Stimulated activated CD4-positive, alpha-beta T cell treated with anti-CD3 and anti-CD28 coated beads, Interleukin-4, amount 100 ng/mL, for 4 hours (primary cell): Measurements from ENCODE around the gene TMC8.
"Not testable (repeated sequence)": the region's sequence is repeated elsewhere in the genome, so short reads cannot be mapped to it uniquely, and the experiment has no call there.

Experiments used
- DNase-seq, 2 experiments: peaks; one replicate each; pipeline ENCODE4 v3.0.0-alpha.2; 2020

TMC8 gene

DNA sequence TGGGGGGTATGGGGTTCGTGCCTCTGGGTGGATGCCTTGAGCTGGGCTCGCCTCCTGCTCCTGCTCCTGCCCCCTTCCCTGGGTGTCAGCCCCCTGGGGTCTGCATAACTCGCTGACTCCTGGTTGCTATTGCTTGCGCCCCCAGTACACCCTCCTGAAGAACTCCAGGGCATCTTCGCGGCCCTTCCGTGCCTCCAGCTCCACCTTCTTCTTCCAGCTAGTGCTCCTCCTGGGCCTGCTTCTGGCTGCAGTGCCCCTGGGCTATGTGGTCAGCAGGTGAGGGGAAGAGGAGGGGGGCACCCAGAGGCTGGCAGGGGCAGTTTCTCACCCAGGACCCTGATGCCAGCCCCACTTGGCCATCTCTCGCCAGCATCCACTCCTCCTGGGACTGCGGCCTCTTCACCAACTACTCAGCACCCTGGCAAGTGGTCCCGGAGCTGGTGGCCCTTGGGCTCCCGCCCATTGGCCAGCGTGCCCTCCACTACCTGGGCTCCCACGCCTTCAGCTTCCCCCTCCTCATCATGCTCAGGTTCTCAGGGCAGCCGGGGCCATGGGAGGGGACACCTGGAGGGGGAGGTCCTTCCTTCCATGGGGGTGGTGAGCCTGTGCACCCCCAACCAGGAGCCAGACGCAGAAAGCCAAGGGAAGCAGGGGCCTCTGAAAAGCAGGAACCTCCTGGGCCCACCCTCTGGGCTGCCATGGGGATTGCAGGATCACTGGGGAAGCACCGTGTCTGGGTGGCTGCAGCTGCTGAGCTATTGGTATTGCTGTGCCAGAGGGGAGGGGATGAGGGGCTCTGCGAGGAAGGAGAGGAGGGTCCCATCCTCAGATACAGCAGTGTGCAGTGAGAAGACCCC lies 7.9 kb downstream of the TMC8 start:
- DNase-seq, result no peak

DNA sequence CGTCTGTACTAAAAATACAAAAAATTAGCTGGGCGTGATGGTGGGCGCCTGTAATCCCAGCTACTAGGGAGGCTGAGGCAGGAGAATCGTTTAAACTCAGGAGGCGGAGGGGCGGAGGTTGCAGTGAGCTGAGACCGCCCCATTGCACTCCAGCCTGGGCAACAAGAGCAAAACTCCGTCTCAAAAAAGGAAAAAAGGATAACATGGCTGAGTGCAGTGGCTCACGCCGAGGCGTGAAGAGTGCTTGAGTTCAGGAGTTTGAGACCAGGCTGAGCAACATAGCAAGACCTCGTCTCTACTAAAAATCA lies 9.2 kb downstream of the TMC8 start:
- DNase-seq, result not testable (repeated sequence)

DNA sequence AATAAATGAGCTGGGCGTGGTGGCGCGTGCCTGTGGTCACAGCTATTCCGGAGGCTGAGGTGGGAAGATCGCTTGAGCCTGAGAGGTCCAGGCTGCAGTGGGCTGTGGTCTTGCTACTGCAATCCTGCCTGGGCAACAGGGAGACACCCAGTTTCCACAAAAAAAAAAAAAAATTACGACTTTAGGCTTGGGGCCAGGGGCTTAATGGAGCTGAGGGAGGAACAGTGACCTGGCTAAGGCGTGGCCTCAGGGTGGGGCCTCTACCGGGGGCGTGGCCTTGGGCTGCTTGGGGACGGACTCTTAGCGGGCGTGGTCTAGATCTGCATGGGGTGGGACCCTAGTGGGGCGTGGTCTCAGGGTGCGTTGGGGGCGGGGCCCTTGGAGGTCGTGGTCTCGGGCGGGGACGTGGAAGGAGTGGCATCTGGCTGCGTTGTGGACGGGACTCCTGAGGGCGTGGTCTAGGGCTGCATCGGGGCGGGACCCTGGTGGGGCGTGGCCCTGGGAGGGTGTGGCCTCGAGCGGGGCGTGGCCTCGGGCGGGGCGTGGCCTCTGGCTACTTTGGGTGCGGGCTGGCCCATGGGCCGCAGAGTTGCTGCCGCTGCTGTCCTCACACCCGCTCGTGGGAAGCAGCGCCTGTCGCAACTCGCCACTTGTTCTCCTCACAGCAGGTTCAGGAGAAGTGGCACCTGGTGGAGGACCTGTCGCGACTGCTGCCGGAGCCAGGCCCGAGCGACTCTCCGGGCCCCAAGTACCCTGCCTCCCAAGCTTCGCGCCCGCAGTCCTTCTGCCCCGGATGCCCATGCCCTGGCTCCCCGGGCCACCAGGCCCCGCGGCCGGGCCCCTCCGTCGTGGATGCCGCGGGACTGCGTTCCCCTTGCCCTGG lies 9.8 kb downstream of the TMC8 start:
- DNase-seq, result peak; percentile 85 to 90

DNA sequence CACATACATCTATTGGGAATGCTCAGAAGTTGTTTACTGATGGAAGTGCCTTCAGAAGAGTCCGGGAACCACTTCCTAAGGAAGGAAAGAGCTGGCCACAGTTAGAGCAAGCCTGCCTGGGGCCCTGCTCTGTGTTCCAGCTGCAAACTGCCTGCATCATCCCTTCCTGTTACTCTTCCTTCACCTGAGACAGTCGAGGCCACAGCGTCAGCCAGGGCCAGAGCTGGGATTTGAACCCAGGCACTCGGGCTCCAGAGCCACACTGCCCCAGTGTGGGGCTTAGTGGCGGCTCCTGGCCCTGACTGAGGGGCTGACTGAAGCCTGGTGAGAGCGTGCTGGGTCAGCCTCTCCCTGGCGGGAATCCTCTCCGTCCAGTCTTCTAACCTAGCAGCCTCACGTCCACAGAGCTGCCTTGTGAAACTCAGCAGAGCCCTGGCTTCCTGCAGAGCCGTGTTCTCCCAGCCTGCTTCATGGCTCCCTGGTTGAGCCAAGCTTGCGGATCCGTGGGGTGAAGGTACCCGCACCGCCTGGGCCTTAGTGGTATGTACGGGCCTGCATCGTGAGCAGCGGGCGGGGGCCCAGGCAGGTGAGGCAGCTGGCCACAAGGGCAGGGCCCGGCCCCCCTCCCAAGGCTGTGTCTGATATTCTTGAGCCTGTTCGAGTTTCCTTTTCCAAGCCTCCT lies 11.0 kb downstream of the TMC8 start:
- no peak for DNase-seq

DNA sequence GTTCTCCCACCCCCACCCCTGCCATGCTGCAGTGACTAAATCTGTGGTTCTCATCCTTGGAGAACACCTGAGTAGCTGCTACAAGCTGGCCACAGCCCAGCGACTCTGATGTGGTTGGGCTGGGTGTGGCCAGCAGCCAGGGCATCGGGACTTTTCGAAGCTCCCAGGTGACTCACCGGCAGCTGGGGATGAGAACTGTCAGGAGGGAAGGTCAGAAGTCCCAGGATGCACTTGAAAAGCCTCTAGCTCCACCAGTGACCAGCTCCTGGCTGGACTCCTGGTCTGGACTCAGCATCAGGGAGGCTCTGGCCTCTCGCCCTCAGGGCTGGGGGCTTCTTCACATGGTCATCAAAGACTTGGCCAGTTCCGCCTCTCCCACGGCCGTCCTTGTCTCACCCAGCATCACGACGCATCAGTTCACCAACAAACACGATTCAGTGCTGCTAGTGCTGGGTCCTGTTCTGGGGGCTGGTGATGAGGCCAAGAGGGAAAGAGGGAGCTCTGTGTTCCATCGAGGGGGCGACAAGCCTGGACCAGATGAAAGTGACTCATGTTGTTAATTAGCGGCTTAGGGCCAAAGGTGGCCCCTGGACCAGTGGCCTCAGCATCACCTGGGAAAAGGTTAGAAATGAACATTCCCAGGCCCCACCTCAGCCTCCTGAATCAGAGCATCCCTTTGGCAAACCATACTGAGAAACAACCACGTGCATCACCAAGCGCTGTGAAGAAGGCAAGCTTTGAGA lies 11.7 kb downstream of the TMC8 start:
- no peak for DNase-seq

DNA sequence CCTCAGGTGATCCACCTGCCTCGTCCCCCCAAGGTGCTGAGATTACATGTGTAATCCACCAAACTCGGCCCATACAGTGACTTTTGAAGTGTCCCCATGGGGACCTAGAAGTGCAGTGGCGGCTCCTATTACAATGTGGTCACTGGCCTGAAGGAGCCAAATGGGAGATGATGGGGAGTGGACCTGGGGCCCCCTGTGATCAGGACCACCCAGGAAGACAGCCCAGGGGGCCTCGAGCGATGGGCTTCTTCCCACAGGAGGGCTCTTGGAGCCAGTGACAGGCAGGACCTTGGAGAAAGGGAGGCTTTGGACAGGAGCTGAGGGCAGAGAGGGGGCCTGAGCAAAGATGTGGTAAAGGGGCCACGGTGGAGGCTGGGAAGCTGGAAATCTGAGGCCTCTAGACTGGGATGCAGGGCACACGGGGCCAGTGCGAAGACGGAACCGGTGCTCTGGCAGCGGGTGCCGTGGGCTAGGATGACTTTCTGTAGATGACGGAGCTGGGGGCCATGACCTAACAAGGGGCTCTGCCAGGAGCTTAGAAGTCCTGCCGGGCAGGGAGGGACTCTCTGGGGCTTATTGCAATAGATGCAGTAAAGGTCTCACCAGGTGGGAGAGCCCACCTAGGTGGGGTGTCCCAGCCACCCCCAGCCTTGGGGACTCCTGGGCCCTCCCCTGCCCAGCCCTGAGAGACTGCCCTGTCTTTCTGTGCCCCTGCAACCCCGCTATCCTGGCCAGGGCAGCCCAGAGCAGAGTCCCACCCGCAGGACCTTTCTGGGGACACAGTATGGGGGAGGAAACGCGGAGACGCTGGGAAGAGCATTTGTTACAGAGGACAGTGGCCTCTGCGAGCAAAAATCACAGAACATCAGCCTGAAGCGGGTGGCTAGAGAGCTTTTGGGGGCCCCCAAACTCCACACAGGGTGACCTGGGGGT lies 12.9 kb downstream of the TMC8 start:
- DNase-seq, result no peak

DNA sequence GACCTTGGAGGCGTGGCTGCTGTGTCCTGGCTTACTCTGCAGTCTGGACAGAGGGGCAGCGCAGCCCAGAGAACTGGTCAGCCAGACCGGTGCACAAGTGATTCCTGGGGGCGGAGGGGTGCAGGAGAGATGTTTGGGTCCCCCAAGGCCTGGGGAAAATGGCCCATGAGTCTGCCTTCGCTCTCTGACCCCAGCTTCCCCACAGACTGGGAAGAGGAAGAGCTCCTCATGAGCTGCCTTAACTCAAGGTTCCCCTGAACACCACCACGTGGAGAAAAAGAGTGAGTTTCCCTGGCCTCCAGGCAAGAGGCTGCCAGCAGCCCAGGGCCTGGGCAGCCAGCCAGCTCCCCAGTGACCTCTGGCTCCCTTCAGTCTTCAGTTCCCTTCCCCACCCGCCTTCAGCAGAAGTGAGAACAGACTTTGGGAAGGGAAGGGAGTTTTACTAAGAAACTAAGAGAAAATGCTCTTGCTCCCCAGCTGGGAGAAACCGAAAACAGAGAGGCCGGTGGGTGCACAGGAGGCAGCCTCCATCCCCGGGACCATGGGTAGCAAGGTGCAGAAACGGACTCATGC lies 13.7 kb downstream of the TMC8 start:
- no peak for DNase-seq

DNA sequence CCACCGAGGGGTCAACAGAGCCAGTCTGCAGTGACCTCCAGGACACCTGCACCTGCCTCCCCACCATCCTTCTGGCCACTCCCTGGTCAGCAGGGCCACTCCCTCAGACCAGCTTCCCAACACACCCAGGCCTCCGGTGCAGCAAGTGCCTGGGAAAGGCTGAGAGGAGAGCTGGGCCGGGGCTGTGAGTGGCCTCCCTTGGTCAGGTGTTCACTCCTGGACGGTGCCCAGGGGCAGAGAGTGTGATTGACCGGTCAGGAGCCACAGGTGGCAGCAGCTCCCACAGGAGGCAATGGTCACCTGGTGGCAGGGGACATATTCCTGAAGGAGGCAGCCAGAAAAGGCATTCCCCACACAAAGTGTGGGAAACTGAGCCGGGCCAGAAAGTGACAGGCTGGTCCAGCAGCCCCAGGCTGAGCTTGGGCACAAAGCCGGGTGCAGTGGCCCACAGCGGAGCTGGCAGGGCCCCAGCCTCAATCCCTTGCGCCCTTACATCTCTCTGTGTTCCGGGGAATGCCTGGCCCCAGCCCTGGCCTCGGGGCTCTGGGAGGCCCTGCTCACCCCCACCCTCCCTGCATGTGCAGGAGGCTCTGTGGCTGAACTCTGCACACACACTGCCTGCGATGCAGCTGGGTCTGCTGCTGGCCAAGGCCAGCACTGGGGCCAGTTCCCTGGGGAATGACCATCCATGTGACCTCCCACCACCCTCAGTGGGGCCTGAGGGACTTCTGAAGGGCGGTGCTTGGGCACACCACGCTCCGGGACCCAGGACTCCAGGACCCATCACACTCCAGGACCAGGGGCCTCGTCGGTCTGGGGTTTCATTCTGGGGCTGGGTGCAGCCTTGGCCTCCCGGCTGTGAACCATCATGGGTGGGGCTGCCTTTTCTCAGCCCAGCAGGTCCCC lies 14.4 kb downstream of the TMC8 start:
- DNase-seq, result no peak

DNA sequence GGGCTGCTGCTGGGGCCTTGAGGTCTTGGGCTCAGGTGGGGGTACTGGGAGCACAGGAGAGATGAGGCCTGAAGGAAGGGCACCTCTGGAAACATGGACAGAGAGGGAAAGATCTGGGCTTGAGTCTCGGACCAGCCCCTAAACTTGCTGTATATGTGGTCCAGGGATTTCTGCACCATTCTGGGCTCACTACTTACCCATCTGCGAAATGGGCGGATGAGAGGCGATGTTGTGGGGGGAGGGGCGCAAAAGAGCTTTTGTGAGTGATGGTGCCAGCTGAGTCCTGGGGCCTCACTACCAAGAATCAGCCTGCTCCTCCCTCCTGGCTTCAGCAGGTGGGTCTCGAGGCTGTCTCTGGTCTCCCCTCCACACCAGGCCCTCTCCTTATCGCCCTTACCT lies 15.9 kb downstream of the TMC8 start:
- DNase-seq, result no peak

DNA sequence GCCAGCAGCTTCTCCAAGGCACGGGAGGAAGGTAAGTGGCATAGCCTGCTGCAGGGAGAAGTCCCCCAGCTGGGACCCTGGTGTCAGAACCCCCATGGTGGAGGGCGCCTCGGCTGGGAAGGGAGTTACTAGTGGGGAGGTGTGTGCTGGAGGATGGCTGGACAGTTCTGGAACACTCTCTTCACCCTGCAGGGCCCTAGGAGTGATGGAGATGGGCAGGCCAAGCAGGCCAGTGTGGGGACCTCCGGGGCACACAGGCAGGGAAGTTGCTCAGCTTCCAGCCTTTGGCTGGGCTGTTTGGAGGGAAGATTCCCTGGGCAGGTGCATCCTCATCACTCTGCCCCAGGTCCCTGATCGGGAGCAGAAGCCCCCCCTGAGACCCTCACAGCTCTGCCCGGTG lies 16.3 kb downstream of the TMC8 start:
- DNase-seq, result no peak

DNA sequence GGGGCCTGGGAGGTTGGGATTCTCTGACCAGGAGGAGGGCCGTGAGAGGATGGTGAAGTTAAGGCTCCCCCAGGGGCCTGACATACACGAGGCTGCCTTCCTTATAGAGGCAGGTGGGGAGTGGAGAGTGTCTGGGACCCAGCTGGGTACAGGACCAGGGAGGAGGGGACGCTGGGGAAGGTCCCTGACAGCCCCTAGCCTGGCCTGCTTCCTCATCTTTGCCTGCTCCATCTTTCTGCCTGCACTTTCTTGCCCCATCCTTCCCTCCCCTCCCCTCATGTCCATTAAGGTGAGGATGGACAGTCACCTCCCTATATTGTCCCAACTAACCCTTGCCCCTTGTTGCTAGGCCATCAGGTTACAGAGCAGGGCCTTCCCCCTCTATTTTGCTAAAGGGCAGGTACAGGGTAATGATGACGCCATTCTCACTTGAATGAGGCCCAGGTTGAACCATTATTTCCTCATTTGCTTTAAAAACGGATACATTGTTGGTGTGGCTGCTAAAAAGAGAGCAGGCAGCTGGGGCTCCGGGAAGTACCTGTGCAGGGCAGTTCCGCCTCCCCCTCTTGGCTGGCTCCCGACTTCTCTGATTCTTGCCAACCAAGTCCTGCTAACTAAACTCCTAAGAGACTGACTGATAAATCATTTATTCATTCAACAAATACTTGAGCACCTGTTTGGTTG lies 16.9 kb downstream of the TMC8 start:
- no peak for DNase-seq

DNA sequence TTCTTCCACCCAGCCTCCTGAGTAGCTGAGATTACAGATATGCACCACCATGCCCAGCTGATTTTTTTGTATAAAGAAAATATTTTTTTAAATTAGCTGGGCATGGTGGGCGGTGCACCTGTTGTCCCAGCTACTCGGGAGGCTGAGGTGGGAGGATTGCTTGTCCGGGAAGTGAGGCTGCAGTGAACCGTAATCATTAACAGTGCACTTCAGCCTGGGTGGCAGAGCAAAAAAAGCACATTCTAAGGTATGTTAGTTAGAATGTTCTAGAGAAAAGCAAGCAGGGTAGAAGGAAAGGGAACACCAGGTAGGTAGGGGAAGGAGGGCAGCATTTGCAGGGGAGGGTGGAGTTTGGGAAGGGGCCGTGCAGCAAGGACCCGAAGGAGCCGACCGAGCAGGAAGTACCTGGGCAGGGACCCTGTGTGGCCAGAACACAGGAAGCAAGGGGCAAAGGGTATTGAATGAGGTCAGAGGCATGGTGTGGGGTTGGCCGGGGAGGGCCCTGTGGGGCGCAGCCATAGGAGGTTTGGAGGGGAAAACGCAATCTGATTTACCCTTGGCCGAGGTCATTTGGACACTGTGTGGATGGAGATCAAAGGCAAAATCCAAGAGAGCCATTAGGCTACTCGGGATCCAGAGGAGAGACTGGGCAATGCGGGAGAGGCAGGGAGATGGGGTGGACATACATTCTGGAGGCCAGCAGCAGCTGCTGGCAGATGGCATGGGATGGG lies 17.9 kb downstream of the TMC8 start:
- no peak for DNase-seq

DNA sequence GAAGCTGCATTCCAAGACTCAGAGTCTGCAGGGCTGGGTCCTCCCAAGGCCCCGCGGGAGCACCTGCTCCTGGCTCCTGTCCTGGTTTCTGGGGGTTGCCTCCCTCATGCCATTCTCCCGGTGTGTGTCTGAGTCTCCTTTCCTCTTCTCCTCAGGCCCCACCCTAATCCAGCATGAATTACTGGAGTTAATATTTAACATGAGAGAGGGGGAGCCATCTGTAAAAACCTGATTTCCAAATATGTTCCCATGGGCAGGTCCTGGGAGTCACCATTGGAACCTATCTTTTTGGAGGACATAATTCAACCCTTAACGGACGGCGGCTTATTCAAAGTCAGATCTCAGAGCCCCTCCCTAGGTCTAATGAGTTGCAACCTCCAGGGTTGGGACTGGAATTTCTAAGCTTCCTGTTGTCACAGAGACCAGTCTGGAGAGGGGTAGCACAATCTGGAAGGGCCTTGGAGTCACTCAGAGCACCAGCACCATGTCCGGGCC lies 21.0 kb downstream of the TMC8 start:
- no peak for DNase-seq

DNA sequence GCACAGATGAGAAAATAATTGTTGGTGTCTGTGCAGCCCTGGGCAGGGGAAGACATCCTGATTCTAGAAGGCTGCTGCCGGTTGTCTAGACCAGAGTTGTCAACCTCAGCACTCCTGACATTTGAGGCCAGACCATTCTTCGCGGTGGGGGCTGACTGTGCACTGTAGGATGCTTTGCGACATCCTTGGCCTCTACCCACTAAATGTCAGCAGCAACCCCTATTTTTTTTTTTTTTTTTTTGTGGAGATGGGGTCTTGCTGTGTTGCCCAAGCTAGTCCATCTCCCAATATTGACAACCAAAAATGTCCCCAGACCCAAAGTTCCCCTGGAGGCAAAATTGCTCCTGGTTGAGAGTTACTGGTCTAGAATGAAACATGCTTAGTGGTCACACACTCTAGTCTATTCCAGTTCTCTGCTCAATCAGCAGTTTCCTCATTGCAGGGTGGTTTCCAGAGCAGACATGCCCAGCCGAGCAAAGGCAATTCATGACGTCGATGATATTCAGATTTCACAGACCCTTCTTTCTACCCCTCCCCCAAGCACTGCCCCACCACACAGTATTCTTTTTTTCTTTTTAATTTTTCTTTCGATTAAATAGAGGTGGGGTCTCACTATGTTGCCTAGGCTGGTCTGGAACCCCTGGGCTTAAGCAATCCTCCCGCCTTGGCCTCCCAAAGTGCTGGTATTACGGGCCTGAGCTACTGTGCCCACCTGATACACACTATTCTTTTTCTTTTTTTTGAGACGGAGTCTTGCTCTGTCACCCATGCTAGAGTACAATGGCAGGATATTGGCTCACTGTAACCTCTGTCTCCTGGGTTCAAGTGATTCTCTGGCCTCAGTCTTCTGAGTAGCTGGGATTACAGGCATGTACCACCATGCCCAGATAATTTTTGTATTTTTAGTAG lies 24.6 kb downstream of the TMC8 start:
- no peak for DNase-seq

DNA sequence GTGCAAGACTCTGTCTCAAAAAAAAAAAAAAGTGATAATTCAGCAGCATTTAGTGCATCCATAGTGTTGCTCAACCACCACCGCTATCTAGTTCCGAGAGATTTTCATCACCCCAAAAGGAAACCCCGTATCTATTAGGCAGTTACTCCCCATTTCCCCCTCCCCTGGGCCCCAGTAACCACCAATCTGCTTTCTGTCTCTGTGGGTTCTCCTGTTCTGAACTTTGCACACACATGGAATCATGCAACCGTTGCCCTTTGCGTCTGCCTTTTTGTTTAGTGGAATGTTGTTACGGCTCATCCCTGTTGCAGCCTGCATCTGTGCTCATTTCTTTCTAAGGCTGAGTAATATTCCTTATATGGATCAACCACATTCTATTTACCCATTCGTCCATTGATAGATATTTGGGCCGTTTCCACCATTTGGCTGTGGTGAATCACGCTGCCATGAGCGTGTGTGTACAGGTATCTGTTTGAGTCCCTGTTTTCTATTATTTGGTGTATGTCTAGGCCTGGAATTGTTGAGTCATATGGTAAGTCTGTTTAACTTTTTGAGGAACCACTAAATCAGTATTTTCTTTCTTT lies 29.1 kb downstream of the TMC8 start:
- DNase-seq, result no peak

DNA sequence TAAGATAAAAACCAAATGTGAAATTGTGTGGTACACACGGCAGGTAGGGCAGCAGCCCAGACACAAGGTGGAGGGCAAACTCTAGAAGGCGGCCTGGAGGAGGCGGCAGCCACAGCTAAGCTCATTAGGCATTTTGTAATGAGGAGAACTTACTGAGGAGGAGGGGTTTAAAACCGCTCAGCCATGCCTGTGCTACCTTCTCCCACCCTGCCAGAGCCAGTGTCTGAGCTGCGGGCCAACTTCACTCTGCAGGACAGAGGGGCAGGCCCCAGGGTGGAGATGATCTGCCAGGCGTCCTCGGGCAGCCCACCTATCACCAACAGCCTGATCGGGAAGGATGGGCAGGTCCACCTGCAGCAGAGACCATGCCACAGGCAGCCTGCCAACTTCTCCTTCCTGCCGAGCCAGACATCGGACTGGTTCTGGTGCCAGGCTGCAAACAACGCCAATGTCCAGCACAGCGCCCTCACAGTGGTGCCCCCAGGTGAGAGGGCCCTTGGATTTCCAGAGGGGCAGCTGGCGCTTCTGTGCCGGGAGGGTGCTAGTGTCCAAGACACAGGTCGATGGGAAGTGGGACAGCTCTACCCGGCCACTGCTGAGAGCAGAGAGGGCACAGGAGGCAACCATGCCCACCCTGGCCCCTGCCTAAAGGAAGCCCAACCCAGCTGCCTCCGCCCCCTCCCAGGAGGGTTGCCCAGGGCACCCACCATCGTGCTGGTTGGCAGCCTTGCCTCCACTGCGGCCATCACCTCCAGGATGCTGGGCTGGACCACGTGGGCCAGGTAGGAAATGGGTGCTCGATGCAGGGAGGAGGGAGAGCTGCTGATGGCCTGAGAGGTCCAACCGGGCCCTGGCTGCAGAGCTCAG lies 33.5 kb downstream of the TMC8 start:
- DNase-seq, result no peak
